Glutamatergic neuron (in vitro differentiated cells): Measurements from ENCODE around the gene FGD1. TPM values are rescaled to one million over a fixed set of nuclear protein-coding genes. Genes with fewer than 3 reads are reported as not detected.
A peak's percentile ranks its signal among the peaks of the same experiment; 100 is the strongest.

ENCODE experiments used
- DNase-seq: peaks from one replicate; pipeline ENCODE4 v3.0.0; 2022
- H3K27ac Mint-ChIP-seq: one replicate; pipeline ENCODE4 v1.8.0; 2020; ENCODE audit warnings: mild to moderate bottlenecking, mixed read lengths, inconsistent platforms; ENCODE audit not compliant: unreplicated experiment
- H3K27me3 Mint-ChIP-seq: one replicate; pipeline ENCODE4 v1.8.0; 2020; ENCODE audit warnings: mild to moderate bottlenecking, moderate library complexity, mixed read lengths, inconsistent platforms; ENCODE audit not compliant: unreplicated experiment
- H3K36me3 Mint-ChIP-seq: one replicate; pipeline ENCODE4 v1.8.0; 2020; ENCODE audit warnings: mild to moderate bottlenecking, mixed read lengths, inconsistent platforms; ENCODE audit not compliant: unreplicated experiment
- H3K4me1 Mint-ChIP-seq: one replicate; pipeline ENCODE4 v1.8.0; 2020; ENCODE audit warnings: mild to moderate bottlenecking, low read depth, mixed read lengths, inconsistent platforms; ENCODE audit not compliant: unreplicated experiment
- H3K4me3 Mint-ChIP-seq: one replicate; pipeline ENCODE4 v1.8.0; 2020; ENCODE audit warnings: mild to moderate bottlenecking, mixed read lengths, inconsistent platforms; ENCODE audit not compliant: unreplicated experiment
- H3K9me3 Mint-ChIP-seq: one replicate; pipeline ENCODE4 v1.8.0; 2020; ENCODE audit warnings: mild to moderate bottlenecking, moderate library complexity, mixed read lengths, inconsistent platforms; ENCODE audit not compliant: unreplicated experiment
- total RNA-seq: library from RNA; stranded (reverse); fragmentation: NEBNext Ultra II Directional; extraction: Animal tissue kit (Norgen Biotek cat#: 25700); gene quantifications from one replicate; pipeline ENCODE4 v1.2.1, GENCODE V29; 2021; ENCODE audit not compliant: unreplicated experiment
- TF ChIP-seq, protein P1 (sequence below): fragments of 200-600 bp; sonication (generic); IDR thresholded peaks from one replicate; pipeline ENCODE4 v1.5.0; 2021; ENCODE audit not compliant: partially characterized antibody, unreplicated experiment

The FGD1 gene
- total RNA-seq, 1 donor from 2014 or later: 18.8 TPM

- no peak for DNase-seq
- Mint-ChIP-seq H3K9me3 (peaks cover 5% of the 10 kb centered on the region), H3K27me3 (peaks cover 3% of the 10 kb centered on the region), H3K27ac (no peak overlapping the region), H3K36me3 (no peaks in the 10 kb centered on the region), H3K4me3 (peak overlapping the region; percentile 20), H3K4me1 (peaks cover 11% of the 10 kb centered on the region)
- TF ChIP-seq, protein P1, sequence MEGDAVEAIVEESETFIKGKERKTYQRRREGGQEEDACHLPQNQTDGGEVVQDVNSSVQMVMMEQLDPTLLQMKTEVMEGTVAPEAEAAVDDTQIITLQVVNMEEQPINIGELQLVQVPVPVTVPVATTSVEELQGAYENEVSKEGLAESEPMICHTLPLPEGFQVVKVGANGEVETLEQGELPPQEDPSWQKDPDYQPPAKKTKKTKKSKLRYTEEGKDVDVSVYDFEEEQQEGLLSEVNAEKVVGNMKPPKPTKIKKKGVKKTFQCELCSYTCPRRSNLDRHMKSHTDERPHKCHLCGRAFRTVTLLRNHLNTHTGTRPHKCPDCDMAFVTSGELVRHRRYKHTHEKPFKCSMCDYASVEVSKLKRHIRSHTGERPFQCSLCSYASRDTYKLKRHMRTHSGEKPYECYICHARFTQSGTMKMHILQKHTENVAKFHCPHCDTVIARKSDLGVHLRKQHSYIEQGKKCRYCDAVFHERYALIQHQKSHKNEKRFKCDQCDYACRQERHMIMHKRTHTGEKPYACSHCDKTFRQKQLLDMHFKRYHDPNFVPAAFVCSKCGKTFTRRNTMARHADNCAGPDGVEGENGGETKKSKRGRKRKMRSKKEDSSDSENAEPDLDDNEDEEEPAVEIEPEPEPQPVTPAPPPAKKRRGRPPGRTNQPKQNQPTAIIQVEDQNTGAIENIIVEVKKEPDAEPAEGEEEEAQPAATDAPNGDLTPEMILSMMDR: no peak
These were observed 12.1 kb downstream of the FGD1 start for GRCh38 chrX:54483946-54484345.

DNA sequence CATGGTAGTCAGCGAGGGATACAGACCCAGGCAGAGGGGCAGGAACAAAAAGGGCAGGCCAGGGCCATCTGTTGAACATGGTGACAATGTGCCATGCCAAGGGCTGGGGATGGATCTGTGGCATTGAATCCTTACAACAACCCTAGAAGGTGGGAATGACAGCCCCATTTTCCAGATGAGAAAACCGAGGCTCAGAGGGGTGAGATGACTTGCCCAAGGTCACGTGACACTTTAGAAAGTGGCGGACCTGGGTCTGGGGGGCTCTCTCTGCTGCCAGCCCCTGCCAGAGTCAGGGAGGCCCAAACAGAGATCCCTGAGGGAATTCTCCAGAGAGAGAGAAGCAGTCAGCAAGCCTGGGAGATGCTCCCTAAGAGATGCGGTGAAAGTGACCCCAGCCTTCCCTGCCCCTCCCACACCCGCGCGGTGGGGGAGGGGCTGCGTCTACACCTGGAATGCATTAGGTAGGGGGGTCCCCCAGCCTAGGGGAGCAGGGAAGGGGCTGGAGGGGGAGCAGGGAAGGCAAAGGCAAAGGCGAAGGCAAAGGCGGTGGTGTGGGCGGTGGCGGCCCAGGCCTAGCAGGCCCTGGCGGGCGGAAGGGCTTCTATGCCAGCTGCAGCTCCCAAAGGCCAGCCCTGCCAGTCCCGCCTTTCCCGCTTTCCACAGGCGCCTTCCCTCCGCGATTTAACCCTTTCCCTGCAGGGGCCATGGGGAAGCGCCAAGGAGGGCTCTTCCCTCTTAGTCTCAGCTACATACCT, 13.0 kb downstream of the FGD1 start:
- peaks cover 16% of the 10 kb centered on the region for H3K4me1 Mint-ChIP-seq
- TF ChIP-seq, protein P1: no peak

DNA sequence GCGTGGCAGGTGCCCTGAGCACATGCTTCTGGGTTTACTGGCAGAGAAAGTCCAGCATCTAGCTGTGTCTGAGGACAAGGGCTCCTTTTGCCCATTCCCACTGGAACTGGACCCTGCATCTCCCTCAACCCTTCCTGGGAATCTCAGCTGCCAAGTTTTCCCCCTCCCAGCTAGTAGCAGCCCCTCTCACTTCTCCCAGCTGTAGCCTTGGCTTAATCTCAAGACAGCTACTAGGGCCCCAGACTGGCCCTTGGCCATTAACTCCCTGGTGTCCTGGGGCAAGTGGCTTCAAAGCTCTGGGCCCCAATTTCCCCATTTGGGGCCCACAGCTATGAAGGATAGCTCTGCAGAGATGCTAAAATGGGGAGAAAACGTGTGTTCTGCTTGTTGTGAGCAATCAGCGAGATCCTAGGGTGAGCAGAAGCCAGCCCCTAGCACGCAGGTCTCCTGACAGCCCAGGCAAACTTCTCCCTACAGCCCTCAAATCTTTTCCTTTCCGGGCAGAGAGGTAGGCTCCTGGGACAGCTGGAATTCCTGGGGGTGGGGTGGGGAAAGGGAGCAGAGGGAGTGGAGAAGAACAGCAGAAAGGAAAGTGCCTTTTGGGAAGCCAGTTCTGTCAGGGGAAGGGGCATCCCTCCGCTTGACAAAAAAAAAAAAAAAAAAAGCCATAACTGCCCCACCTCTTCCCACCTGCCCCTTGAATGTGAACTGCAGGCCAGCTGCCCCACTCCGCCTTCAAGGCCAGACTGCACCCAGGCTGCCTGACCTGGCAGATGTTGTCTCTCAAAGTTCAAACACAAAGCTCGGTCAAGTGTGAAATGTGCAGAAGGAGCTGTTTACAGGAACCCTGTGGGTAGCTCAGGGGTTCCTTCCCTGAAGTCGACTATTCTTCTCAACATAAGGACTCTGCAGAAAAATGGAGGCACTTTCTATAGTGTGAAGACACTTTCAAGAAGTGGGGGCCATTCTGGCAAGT, 16.6 kb downstream of the FGD1 start:
- peaks cover 2% of the 10 kb centered on the region for H3K9me3 Mint-ChIP-seq
- H3K4me3 Mint-ChIP-seq: peak overlapping the region; percentile 34
- H3K27ac Mint-ChIP-seq: no peak overlapping the region
- peaks cover 3% of the 10 kb centered on the region for H3K27me3 Mint-ChIP-seq
- TF ChIP-seq, protein P1: no peak
- H3K4me1 Mint-ChIP-seq: peaks cover 12% of the 10 kb centered on the region
- DNase-seq: peak; percentile 32
- H3K36me3 Mint-ChIP-seq: no peaks in the 10 kb centered on the region

More for the DNA sequence above, 13.0 kb downstream of the FGD1 start:
- no peaks in the 10 kb centered on the region for H3K36me3 Mint-ChIP-seq
- peaks cover 3% of the 10 kb centered on the region for H3K27me3 Mint-ChIP-seq
- peak overlapping the region; percentile 64 for H3K27ac Mint-ChIP-seq
- DNase-seq: no peak
- peaks cover 2% of the 10 kb centered on the region for H3K9me3 Mint-ChIP-seq
- no peak overlapping the region for H3K4me3 Mint-ChIP-seq

- no peak overlapping the region for H3K27ac Mint-ChIP-seq
- H3K4me3 Mint-ChIP-seq: no peak overlapping the region
- no peaks in the 10 kb centered on the region for H3K9me3 Mint-ChIP-seq
- TF ChIP-seq, protein P1: no peak
- H3K27me3 Mint-ChIP-seq: no peaks in the 10 kb centered on the region
- peaks cover 8% of the 10 kb centered on the region for H3K4me1 Mint-ChIP-seq
- no peaks in the 10 kb centered on the region for H3K36me3 Mint-ChIP-seq
- no peak for DNase-seq
These were observed 21.8 kb downstream of the FGD1 start for GRCh38 chrX:54473993-54474859.
